ENCODE results near the gene ARSK. TPM values are rescaled to one million over a fixed set of nuclear protein-coding genes. Genes with fewer than 3 reads are reported as not detected.

Gene ARSK
- total RNA-seq, 1 donor from 2014 or later = 9.1 TPM

GRCh38 chr5:95565280-95565920 is 10.5 kb downstream of the ARSK start:
- TF ChIP-seq POLR2AphosphoS5 (IDR thresholded peaks at IDR 0.05; ENCODE audit: insufficient read depth in 1 of 2, low read depth in 1 of 2) (no peak), POLR2A (IDR thresholded peaks at IDR 0.05) (no peak)
- TF ChIP-seq, protein P1, sequence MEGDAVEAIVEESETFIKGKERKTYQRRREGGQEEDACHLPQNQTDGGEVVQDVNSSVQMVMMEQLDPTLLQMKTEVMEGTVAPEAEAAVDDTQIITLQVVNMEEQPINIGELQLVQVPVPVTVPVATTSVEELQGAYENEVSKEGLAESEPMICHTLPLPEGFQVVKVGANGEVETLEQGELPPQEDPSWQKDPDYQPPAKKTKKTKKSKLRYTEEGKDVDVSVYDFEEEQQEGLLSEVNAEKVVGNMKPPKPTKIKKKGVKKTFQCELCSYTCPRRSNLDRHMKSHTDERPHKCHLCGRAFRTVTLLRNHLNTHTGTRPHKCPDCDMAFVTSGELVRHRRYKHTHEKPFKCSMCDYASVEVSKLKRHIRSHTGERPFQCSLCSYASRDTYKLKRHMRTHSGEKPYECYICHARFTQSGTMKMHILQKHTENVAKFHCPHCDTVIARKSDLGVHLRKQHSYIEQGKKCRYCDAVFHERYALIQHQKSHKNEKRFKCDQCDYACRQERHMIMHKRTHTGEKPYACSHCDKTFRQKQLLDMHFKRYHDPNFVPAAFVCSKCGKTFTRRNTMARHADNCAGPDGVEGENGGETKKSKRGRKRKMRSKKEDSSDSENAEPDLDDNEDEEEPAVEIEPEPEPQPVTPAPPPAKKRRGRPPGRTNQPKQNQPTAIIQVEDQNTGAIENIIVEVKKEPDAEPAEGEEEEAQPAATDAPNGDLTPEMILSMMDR (IDR thresholded peaks at IDR 0.05) = no peak
- Histone ChIP-seq H3K27me3 (no peaks in the 10 kb centered on the region), H3K36me3 (peaks cover 0 to 12% of the 10 kb centered on the region in 2 donors), H3K4me1 (no peaks in the 10 kb centered on the region), H3K9me3 (no peaks in the 10 kb centered on the region), H3K4me3 (no peak overlapping the region), H3K27ac (no peak overlapping the region)
- intact Hi-C loops (cut with DNase I) = no loop called here
- no peak for DNase-seq (ENCODE audit: extremely low spot score in 2 of 2)

DNA sequence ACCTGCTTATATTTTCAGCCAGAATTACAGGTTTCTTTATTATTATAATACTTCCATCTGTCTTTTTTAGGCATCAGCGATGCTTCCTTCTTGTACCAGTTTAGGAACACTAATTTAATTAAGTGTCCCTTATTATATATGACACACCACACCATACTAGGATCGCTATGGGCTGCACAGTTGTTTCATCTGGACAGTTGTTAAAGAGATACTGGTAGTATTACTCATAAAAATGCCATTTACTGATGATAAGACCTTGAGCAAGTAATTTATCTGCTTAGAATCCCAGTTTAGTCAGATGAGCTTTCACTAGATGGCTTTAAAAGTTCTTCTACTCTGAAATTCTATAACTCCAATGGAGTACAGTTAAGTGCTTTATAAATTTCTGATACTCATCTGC is 17.1 kb downstream of the ARSK start:
- no peak overlapping the region for H3K4me3 ChIP-seq
- H3K27me3 ChIP-seq = no peaks in the 10 kb centered on the region
- H3K27ac ChIP-seq = no peak overlapping the region
- intact Hi-C loops (cut with DNase I) = no loop called here
- H3K4me1 ChIP-seq = no peaks in the 10 kb centered on the region
- no peak for DNase-seq (ENCODE audit: extremely low spot score in 2 of 2)
- H3K9me3 ChIP-seq = no peaks in the 10 kb centered on the region
- no peak for TF ChIP-seq POLR2A (IDR thresholded peaks at IDR 0.05)
- TF ChIP-seq, protein P1 (IDR thresholded peaks at IDR 0.05) = no peak
- no peak for TF ChIP-seq POLR2AphosphoS5 (IDR thresholded peaks at IDR 0.05; ENCODE audit: insufficient read depth in 1 of 2, low read depth in 1 of 2)
- H3K36me3 ChIP-seq = peaks cover 0 to 9% of the 10 kb centered on the region in 2 donors

- Histone ChIP-seq H3K27ac (no peak overlapping the region), H3K27me3 (no peaks in the 10 kb centered on the region), H3K9me3 (no peaks in the 10 kb centered on the region), H3K36me3 (no peaks in the 10 kb centered on the region), H3K4me3 (no peak overlapping the region), H3K4me1 (no peaks in the 10 kb centered on the region)
- DNase-seq (ENCODE audit: extremely low spot score in 2 of 2) = no peak
- intact Hi-C loops (cut with DNase I) = no loop called here
- TF ChIP-seq POLR2A (IDR thresholded peaks at IDR 0.05) (no peak), POLR2AphosphoS5 (IDR thresholded peaks at IDR 0.05; ENCODE audit: insufficient read depth in 1 of 2, low read depth in 1 of 2) (no peak)
- TF ChIP-seq, protein P1 (IDR thresholded peaks at IDR 0.05) = no peak
Measured at GRCh38 chr5:95581576-95581975, 26.7 kb downstream of the ARSK start.

DNA sequence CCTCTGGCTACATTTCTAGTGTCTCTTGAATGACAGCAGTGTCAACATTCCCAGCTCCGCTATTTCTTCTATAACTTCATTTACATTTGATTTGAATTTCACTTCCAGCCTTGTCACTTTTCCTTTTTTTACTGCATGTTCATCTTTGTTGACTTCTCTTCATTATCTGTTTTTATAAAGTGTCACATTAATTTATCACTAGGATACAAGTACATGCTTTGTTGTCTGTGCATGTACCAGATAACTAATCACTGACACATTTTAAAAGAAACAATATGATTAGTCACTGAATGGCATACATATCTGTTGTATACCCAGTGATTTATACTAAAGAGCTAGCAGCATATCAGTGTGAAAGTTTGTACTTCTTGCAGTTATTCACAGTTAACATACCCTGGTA is 29.1 kb downstream of the ARSK start:
- Histone ChIP-seq H3K27ac (no peak overlapping the region), H3K4me1 (no peaks in the 10 kb centered on the region), H3K27me3 (no peaks in the 10 kb centered on the region), H3K9me3 (no peaks in the 10 kb centered on the region), H3K36me3 (no peaks in the 10 kb centered on the region), H3K4me3 (no peak overlapping the region)
- intact Hi-C loops (cut with DNase I) = no loop called here
- no peak for DNase-seq (ENCODE audit: extremely low spot score in 2 of 2)
- TF ChIP-seq POLR2A (IDR thresholded peaks at IDR 0.05) (no peak), POLR2AphosphoS5 (IDR thresholded peaks at IDR 0.05; ENCODE audit: insufficient read depth in 1 of 2, low read depth in 1 of 2) (no peak)
- TF ChIP-seq, protein P1 (IDR thresholded peaks at IDR 0.05) = no peak

GRCh38 chr5:95590880-95591279 is 36.0 kb downstream of the ARSK start:
- DNase-seq (ENCODE audit: extremely low spot score in 2 of 2) = no peak
- Histone ChIP-seq H3K9me3 (no peaks in the 10 kb centered on the region), H3K36me3 (peaks cover 0 to 5% of the 10 kb centered on the region in 2 donors), H3K4me3 (no peak overlapping the region), H3K4me1 (no peaks in the 10 kb centered on the region), H3K27ac (no peak overlapping the region), H3K27me3 (no peaks in the 10 kb centered on the region)
- TF ChIP-seq, protein P1 (IDR thresholded peaks at IDR 0.05) = no peak
- TF ChIP-seq POLR2AphosphoS5 (IDR thresholded peaks at IDR 0.05; ENCODE audit: insufficient read depth in 1 of 2, low read depth in 1 of 2) (no peak), POLR2A (IDR thresholded peaks at IDR 0.05) (no peak)
- intact Hi-C loops (cut with DNase I) = no loop called here
